Panc1 (cell line): Measurements from ENCODE around the gene PARD6G. TPM values are rescaled to one million over a fixed set of nuclear protein-coding genes. Genes with fewer than 3 reads are reported as not detected.
"Not testable (repeated sequence)": the region's sequence is repeated elsewhere in the genome, so short reads cannot be mapped to it uniquely, and the experiment has no call there.

Experiments used
- ATAC-seq: fragments of 200-7000 bp; cut with Tn5 transposase; 2 replicates; pipeline ENCODE4 v1.9.1; 2020; ENCODE audit warnings: mild to moderate bottlenecking, moderate library complexity
- BruUV-seq: library from RNA; stranded (reverse); fragments of 400-500 nt; replicated peaks from 2 replicates; lab custom pipeline; 2021; lab: Mats Ljungman, UMichigan
- CTCF ChIA-PET: fragments of 300-600 bp; sonication (Branson Sonifier 250); formaldehyde crosslinking; loops from one replicate; lab custom pipeline; 2022; ENCODE audit warnings: antibody characterized with exemption; lab: Charles Lee
- POLR2A ChIA-PET: fragments of 300-600 bp; sonication (Branson Sonifier 250); formaldehyde crosslinking; loops from one replicate; lab custom pipeline; 2022; ENCODE audit warnings: antibody characterized with exemption; lab: Charles Lee
- DNase-seq: peaks from one replicate; pipeline ENCODE4 v3.0.0-alpha.2; 2010; ENCODE audit warnings: low read depth, low spot score
- H3K27ac ChIP-seq: 2 replicates; pipeline ENCODE4 v1.5.1; 2011; ENCODE audit warnings: mild to moderate bottlenecking, low read length, inconsistent platforms
- H3K27me3 ChIP-seq: fragments of 200-500 bp; sonication (Bioruptor generic); 2 replicates; pipeline ENCODE4 v1.6.0; 2014; ENCODE audit warnings: low read length, inconsistent platforms; ENCODE audit not compliant: control insufficient read depth, insufficient read depth
- H3K36me3 ChIP-seq: fragments of 200-500 bp; sonication (Bioruptor generic); 2 replicates; pipeline ENCODE4 v1.5.1; 2014; ENCODE audit warnings: inconsistent platforms, mild to moderate bottlenecking, low read length, moderate library complexity; ENCODE audit not compliant: control insufficient read depth, insufficient read depth
- H3K4me1 ChIP-seq: 2 replicates; pipeline ENCODE4 v1.5.1; 2011; ENCODE audit warnings: inconsistent platforms, mild to moderate bottlenecking, low read length, moderate library complexity; ENCODE audit not compliant: control insufficient read depth, insufficient read depth
- H3K4me3 ChIP-seq, 2 experiments: 2 replicates each; pipeline ENCODE4 v1.5.1; 2011 to 2012; ENCODE audit warnings: low read depth in 2 of 2, low read length in 2 of 2, mild to moderate bottlenecking in 2 of 2, inconsistent platforms in 1 of 2, moderate library complexity in 1 of 2
- H3K9me3 ChIP-seq: fragments of 200-500 bp; sonication (Bioruptor generic); 2 replicates; pipeline ENCODE4 v1.5.1; 2014; ENCODE audit warnings: low read depth, mild to moderate bottlenecking, inconsistent platforms, low read length, moderate library complexity; ENCODE audit not compliant: control insufficient read depth, insufficient read depth
- CTCF ChIP-seq: fragments of 450-650 bp; IDR thresholded peaks from 2 replicates; pipeline ENCODE4 v1.5.1; 2017; ENCODE audit warnings: mild to moderate bottlenecking
- POLR2AphosphoS5 ChIP-seq: IDR thresholded peaks from 2 replicates; pipeline ENCODE4 v1.6.1; 2012; ENCODE audit warnings: mild to moderate bottlenecking, low read depth, low read length, moderate library complexity
- SIN3A ChIP-seq: IDR thresholded peaks from 2 replicates; pipeline ENCODE4 v1.6.1; 2012; ENCODE audit warnings: low read depth, mild to moderate bottlenecking, low read length, moderate library complexity, borderline replicate concordance; ENCODE audit not compliant: insufficient read depth
- TCF7L2 ChIP-seq: IDR thresholded peaks from 2 replicates; pipeline ENCODE4 v1.6.1; 2011; ENCODE audit warnings: mild to moderate bottlenecking, low read depth, low read length, inconsistent platforms
- in situ Hi-C: cut with HindIII; loops from 2 replicates; pipeline ENCODE4 v1.10.0; 2016; ENCODE audit warnings: low sequenced_read_pairs, low pct_unique_long_range_greater_than_20kb
- intact Hi-C: fragments of 100-400 bp; cut with micrococcal nuclease; formaldehyde crosslinking; loops from one replicate; pipeline ENCODE4 v1.10.0; 2022; ENCODE audit not compliant: unreplicated experiment
- total RNA-seq: library from RNA; stranded (reverse); gene quantifications from one replicate; pipeline ENCODE4 v1.2.1, GENCODE V29; 2021; ENCODE audit not compliant: unreplicated experiment
- TF ChIP-seq, protein P1 (sequence below), 2 experiments: IDR thresholded peaks; 2 replicates each; pipeline ENCODE4 v1.6.1; 2011 to 2012; ENCODE audit warnings: low read depth in 2 of 2, control low read depth in 1 of 2, low read length in 1 of 2, mild to moderate bottlenecking in 1 of 2, moderate library complexity in 1 of 2; ENCODE audit not compliant: insufficient read depth in 1 of 2

PARD6G gene
- total RNA-seq, 1 experiment from 2014 or later, result 5.2 TPM

- no peak overlapping the region for H3K4me3 ChIP-seq
- no peaks in the 10 kb centered on the region for H3K36me3 ChIP-seq
- no TSS peak for BruUV-seq
- intact Hi-C loops, result no loop called here
- ChIA-PET POLR2A (no interaction called here), CTCF (no interaction called here)
- no peak for TF ChIP-seq CTCF
- no peak for TF ChIP-seq TCF7L2
- no peaks in the 10 kb centered on the region for H3K27me3 ChIP-seq
- H3K27ac ChIP-seq, result no peak overlapping the region
- no peaks in the 10 kb centered on the region for H3K9me3 ChIP-seq
- H3K4me1 ChIP-seq, result no peaks in the 10 kb centered on the region
- peak; percentile 50 for ATAC-seq
- no peak for DNase-seq
- in situ Hi-C loops, result no loop called here
Observed at GRCh38 chr18:80223581-80224148, 23.6 kb downstream of the PARD6G start.

DNA sequence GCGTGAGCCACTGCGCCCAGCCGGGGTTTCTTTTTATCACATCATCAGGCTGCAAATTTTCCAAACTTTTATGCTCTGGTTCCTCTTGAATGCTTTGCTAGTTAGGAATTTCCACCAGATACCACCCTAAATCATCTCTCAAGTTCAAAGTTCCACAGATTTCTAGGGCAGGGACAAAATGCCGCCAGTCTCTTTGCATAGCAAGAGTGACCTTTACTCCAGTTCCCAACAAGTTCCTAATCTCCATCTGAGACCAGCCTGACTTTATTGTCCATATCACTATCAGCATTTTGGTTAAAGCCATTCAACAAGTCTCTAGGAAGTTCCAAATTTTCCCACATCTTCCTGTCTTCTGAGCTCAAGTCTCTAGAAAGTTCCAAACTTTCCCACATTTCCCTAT, 27.8 kb downstream of the PARD6G start:
- H3K4me3 ChIP-seq, H3K4me1 ChIP-seq, BruUV-seq, in situ Hi-C loops, H3K36me3 ChIP-seq, H3K27me3 ChIP-seq, CTCF ChIA-PET, intact Hi-C loops, ATAC-seq, H3K9me3 ChIP-seq, DNase-seq, POLR2A ChIA-PET, H3K27ac ChIP-seq: not testable (repeated sequence)

GRCh38 chr18:80218341-80219227, 28.7 kb downstream of the PARD6G start:
- TF ChIP-seq SIN3A, result no peak
- no peak for TF ChIP-seq CTCF
- TF ChIP-seq, protein P1, sequence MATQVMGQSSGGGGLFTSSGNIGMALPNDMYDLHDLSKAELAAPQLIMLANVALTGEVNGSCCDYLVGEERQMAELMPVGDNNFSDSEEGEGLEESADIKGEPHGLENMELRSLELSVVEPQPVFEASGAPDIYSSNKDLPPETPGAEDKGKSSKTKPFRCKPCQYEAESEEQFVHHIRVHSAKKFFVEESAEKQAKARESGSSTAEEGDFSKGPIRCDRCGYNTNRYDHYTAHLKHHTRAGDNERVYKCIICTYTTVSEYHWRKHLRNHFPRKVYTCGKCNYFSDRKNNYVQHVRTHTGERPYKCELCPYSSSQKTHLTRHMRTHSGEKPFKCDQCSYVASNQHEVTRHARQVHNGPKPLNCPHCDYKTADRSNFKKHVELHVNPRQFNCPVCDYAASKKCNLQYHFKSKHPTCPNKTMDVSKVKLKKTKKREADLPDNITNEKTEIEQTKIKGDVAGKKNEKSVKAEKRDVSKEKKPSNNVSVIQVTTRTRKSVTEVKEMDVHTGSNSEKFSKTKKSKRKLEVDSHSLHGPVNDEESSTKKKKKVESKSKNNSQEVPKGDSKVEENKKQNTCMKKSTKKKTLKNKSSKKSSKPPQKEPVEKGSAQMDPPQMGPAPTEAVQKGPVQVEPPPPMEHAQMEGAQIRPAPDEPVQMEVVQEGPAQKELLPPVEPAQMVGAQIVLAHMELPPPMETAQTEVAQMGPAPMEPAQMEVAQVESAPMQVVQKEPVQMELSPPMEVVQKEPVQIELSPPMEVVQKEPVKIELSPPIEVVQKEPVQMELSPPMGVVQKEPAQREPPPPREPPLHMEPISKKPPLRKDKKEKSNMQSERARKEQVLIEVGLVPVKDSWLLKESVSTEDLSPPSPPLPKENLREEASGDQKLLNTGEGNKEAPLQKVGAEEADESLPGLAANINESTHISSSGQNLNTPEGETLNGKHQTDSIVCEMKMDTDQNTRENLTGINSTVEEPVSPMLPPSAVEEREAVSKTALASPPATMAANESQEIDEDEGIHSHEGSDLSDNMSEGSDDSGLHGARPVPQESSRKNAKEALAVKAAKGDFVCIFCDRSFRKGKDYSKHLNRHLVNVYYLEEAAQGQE (IDR thresholded peaks at IDR 0.05; ENCODE audit: insufficient read depth in 1 of 2, low read depth in 2 of 2, low read length in 1 of 2), result no peak
- TF ChIP-seq POLR2AphosphoS5, result no peak
- no peak for TF ChIP-seq TCF7L2
- Histone ChIP-seq H3K4me3 (no peak overlapping the region), H3K36me3 (no peaks in the 10 kb centered on the region), H3K27ac (no peak overlapping the region), H3K4me1 (no peaks in the 10 kb centered on the region), H3K9me3 (no peaks in the 10 kb centered on the region), H3K27me3 (peaks cover 7% of the 10 kb centered on the region; the same call in 1 of the 2 replicates)
- in situ Hi-C loops, result no loop called here
- ATAC-seq (no peak), DNase-seq (no peak)
- CTCF ChIA-PET, result no interaction called here
- POLR2A ChIA-PET, result no interaction called here
- BruUV-seq, result no TSS peak
- intact Hi-C loops, result no loop called here
